CD4-positive, alpha-beta T cell treated with Interleukin-10 for 1 hour (primary cell): ENCODE measurements around the gene CBR3.
"Not testable (repeated sequence)": the region's sequence is repeated elsewhere in the genome, so short reads cannot be mapped to it uniquely, and the experiment has no call there.

Experiments used
- DNase-seq: peaks from one replicate; pipeline ENCODE4 v3.0.0-alpha.2; 2020

Gene CBR3

DNA sequence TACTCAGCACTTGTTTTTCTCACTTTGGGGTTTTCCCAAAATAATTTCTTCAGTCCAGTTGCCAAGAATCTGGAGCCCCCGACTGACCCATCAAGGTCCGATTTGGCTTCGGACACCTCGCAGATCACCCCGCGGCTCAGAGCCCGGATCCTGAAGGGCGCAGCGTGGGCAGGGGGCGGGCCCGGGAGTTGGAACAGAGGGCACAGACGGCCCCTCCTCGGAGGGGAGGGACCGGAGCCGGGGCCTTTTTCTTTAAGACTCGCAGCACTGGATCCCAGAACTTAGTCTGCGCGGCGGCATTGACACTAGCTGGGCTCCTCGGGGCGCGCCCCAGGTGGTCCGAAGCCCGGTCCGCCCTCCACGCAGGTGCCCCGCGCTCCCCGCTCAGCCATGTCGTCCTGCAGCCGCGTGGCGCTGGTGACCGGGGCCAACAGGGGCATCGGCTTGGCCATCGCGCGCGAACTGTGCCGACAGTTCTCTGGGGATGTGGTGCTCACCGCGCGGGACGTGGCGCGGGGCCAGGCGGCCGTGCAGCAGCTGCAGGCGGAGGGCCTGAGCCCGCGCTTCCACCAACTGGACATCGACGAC lies at the start of gene CBR3:
TSS of gene CBR3 (plus strand) at position 277 of the 588 bp plus-strand sequence. CDS start at position 391, 114 bp downstream.
- DNase-seq, result peak; percentile 46

DNA sequence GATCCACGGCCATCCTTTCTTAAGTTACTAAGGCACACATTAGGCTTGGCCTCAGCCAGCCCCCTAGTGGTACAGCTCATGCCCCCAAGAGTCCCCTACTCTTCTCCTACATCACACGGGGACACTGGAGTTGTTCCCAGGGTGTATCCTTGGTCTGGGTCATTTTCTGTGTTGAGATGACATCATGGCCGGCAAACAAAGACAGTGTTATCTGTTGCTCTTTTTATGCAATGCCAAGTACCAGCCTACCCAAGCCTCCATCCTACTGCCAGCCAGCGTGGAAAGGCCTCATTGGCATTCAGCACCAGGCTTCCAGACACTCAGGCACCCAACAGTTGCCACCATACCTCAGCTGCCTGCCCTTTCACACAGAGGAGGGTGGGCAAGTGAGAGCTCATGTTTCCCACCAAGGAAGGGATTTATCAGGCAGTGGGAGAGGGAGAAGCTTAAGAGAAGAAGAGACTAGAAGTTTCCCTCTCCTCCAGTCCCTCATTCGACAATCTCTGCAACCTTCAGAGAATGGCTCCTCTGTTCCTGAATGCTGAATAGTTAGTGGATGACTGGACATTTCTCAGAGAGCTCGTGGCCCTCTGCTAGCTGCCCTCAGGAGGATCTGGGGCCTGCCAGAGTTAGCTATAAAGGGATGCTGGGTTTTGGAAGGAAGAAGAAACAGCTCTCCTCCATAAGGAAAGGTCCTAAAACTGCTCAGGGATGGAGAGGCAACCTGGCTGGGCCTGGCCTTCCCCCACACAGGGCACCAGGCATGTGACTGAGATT lies 47.3 kb upstream of the CBR3 start:
- DNase-seq, result no peak

DNA sequence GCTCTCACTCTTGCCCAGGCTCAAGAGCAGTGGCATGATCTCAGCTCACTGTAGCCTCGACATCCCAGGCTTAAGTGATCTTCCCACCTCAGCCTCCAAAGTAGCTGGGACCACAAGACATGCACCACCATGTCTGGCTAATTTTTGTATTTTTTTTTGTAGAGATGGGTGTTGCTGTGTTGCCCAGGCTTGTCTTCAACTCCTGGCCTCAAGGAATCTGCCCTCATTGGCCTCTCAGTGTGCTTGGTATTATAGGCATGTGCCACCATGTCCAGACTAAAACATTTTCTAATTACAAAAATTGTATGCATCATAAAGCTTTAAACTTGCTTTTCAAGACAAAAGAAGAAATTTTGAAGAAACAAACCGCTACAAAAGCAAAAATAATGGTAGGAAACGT lies 44.9 kb upstream of the CBR3 start:
- no peak for DNase-seq

DNA sequence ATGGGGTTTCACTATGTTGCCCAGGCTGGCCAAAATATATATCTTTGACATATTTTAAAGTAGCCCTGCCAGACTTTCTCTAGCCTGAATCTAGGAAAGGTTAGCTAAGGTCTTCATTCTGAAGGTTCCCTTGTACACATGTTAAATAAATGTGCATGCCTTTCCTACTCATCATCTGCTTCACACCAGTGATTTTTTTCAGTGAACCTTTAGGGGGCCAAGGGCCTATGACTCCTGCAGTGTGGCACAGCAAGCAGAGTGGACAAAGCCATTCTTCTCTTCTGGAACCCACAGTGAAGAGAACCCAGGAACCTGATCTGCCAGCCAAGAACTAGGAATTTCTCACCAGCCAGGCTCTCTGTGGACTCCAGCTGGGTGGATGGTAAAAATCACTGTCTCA lies 42.2 kb upstream of the CBR3 start:
- DNase-seq, result no peak

DNA sequence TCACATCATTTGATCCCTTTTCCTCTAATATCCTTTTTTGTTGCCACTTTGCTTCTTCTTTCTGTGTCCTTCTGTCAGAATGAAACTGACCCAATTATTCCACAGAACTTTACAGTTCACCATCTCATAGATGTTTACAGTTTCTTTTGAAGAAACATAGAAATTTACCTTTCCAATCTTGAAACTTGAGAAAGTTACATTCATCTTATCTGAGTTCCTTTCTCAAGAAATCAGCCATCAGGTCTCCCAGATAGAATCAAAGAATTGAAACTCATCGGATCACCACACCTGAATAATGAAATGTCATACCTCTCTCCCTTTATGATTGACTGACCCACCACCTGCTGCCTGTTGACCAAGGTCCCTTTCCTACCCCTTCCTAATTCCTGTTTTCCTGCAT lies 41.4 kb upstream of the CBR3 start:
- DNase-seq, result no peak

DNA sequence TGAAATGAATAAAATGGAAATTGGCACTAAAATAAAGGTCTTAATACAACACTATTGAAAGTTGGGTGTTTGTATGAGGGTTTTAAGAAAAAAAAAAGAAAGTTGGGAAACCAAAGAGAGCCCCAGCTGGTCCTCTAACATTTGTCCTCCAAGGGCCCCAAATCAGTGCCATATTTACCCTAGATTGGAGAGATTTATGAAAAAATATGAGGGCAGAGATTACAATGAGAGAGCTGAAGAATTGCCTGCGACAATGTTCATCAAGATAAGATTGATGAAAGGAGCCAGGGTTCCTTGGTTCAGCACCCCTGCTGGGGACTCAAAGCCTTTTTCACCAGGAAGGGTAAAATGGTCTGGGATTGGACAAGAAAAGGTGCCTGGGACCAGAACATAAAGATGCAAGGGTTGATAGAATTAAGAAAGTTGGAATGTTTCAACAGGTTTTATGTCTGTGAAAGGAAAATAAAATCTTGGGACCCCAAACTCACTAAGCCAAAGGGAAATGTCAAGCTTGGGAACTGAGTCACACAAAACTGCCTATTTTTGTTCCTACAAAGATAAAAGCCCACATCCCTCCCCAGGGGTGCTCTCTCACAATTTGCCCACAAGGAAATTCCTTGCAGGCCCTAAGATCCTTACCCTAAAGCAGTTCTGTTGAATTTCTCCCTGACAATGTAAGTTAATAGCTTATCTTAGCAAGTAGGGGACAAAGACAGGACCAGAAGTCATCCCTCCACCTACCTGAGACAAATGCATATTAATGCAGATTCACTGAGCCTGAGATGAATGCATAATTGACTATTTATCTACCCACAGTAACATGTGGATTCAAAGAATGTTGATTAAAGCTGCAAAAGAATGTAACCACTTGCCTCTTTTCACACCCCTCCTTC lies 38.2 kb upstream of the CBR3 start:
- no peak for DNase-seq

DNA sequence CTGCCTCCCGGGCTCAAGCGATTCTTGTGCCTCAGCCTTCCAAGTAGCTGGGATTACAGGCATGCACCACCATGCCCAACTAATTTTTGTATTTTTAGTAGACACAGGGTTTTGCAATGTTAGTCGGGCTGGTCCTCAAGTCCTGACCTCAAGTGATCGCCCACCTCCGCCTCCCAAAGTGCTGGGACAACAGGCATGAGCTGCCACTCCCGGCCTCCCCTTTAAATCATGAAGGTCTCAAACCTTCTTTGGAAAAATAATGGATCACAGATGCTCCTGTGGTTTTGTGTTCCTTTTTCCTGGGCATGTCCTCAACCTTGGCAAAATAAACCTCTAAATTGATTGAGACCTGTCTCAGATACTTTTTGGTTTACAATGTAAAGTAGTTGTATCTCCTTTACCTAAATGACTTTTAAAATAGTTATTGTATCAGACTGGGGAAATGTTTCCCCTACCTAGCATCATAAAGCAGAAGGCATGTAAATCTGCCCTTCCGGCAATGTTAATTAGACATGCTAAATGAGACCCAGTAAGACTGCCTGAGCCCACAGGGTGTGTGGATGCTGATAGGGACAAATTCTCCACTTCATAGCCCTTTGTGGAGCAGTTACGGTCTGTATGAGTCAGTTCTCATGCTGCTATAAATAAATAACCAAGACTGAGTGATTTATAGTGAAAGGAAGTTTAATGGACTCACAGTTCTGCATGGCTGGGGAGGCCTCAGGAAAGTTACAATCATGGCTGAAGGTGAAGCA lies 37.3 kb upstream of the CBR3 start:
- DNase-seq, result no peak

DNA sequence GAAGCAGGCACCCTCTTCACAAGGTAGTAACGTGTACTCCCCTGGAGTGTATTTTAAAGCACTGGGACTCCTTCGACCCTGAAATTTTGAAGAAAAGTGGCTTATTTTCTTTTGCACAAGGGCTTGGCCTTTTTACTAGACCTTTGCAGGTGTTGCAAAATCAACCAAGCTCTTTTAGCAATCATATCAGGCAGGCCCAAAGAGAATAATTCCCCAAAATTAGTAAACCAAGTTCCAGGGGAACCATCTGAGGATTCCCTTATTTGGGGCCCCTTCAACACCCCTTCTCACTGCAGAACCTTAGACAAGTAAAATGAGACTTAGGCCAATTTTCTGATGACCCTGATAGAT lies 36.7 kb upstream of the CBR3 start:
- no peak for DNase-seq

DNA sequence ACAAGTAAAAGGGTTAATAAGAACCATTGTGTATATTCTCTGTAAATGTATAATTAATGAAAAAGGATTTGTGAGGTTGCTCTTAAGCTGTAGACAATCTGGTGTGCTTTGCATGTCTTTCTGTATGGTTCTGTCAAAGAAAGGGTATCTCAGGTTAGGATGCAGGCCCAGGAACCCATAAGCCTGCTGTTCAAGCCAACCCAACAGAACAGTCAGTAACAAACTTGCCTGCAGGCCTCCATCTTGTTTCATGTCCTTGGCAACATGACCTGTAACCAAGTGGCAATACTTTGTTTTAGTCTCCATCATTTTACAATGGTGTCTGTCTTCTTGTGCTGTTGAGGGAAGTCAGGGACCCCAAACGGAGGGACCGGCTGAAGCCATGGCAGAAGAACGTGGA lies 35.9 kb upstream of the CBR3 start:
- no peak for DNase-seq

DNA sequence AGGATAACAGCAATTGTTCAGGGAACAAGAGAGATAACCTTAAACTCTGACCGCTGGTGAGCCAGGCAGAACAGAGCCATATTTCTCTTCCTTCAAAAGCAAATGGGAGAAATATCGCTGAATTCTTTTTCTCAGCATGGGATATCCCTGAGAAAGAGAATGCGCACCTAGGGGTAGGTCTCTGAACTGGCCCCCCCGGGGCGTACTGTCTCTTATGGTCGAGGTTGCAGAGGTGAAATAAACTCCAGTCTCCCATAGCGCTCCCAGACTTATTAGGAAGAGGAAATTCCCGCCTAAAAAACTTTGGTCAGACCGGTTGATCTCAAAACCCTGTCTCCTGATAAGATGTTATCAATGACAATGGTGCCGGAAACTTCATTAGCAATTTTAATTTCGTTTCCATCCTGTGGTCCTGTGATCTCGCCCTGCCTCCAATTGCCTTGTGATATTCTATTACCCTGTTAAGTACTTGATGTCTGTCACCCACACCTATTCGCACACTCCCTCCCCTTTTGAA lies 35.1 kb upstream of the CBR3 start:
- not testable (repeated sequence) for DNase-seq

DNA sequence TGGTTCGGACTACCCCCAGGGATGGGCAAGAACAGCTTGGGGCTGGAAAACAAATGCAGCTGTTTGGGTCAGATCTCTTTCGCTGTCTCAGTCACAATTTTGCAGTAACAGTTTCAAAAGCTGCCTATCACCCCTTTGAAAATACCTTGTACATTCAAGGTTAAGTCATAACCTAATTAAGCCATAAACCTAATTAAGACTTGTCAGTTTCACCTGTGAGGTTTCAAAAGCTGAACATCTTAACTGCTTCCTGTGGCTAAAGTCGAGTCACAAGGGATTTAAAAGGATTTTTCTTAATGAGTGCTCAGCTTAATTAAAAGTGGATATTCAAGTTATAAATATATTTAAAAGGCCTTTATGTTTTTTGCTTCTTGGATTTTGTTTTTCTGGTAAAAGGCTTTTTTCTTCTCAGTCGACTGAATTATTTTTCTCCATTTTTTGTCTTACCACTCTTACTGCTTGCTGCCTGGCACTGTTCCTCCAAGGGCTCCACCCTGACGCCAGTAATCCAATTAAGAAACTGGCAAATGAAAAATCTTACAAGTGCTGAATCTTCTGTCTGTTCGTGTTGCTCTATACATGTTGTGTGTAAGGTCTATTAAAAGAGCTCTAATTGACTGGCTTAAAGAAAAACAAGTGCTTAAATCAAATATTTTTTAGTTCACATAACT lies 33.8 kb upstream of the CBR3 start:
- DNase-seq, result no peak

DNA sequence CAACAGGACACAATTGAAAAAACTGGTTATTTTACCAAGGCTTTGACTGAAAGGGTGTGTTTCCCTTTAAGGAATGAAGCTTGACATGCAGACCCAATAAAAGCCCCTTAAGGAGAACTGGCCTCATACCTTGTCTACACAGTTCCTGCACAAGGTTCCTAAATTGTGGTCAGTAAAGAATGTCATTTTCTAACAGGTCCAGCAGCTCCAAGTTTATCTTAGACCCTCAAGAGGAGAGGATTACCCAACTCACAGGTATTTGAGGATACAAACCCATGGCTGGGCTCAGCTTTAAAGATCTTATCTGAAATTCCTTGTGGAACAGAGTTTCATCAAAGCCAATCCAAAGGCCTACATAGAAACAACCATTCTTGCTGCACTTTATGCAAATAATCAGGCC lies 31.4 kb upstream of the CBR3 start:
- DNase-seq, result no peak

DNA sequence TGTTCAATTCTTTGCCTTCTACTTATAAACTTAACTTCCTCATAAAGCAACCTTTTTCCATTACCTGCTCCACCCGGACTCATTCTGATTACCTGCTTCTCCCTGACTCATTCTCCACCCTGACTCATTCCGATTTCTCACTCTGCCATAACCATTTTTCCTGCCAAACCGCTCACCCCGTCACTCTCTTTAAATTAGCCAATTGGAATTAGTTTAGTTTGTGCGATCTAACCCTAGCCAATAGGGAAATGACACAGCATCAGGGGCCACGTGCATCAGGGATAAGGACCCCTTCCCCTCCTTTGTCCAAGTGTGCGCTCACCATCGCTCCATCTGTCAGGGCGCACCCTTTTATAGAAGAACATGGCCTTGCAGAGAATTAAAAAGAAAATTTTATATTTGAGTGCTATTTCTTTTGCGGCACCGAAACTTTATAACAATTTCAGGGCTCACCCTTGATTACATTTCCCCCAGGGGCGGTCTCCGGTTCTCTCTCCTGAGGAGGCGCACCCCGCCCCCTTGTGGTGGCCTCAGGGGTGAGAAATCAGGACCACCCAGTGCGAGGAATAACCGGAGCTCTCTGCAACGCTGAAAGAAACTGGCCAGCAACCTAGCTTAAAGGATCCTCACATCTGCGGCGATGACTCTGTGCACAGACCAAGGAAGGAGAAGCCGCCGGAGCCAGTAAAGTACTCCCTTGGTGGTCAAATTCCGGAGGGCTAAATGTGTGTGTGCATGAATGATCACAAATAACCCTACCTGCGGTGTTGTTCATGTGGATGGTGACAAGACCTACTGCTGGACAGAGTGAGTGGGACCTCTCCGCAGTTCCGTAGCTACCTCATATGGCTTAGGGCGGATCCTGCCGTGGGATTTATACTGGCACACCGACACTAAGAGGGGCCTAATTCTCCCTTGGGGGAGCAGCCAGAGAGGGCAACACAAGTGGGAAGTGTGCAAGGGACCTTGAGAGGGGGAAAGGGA lies 30.3 kb upstream of the CBR3 start:
- DNase-seq, result peak; percentile 46

DNA sequence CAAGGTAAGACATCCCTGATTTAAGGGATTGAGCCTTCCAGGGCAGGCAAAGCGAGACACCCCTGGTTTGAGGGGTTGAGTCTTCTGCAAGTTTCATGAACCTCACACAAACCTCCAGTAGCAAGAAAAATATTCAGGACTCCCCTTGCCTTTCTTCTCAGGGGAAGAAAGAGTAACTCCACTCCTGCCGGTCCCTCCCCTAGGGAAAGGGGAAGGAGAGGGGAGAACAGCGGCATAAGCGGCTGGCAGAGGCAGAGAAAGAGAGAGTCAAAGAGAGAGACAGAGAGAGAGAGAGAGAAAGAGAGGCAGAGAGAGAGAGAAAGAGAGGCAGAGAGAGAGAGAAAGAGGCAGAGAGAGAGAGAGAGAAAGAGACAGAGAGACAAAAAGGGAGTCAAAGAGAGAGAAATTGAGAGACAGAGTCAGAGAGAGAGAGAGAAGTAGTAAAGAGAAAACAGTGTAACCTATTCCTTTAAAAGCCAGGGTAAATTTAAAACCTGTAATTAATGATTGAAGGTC lies 29.5 kb upstream of the CBR3 start:
- no peak for DNase-seq

DNA sequence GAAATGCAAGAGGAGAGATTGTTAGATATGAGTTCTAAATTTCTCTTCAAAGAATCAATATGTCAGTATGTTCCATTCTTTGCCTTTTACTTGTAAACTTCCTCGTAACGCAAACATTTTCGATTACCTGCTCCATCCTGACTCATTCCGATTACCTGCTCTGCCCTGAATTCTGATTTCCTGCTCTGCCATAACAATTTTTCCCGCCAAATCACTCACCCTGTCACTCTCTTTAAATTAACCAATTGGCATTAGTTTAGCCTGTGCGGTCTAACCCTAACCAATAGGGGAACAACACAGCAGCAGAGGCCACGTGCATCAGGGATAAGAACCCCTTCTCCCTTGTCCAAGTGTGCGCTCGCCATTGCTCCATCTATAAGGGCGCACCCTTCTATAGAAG lies 25.0 kb upstream of the CBR3 start:
- no peak for DNase-seq

DNA sequence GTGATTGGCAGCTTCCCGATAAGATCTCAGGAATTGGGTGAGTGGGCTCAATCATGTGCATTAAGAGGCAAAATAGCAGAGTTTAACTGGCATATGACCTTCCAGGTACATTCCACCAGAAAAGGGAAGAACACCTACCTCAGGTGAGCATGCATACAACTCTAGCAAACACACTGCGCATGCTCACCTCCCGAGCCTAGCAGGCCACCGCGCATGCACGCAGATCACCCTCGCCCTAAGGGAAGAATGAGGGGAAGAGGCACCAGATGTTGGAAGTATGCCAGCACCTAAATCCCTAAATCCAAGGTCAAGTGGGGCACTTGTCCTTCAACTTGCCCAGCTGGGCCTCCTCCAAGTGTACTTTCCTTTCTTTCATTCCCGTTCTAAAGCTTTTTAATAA lies 23.6 kb upstream of the CBR3 start:
- no peak for DNase-seq

DNA sequence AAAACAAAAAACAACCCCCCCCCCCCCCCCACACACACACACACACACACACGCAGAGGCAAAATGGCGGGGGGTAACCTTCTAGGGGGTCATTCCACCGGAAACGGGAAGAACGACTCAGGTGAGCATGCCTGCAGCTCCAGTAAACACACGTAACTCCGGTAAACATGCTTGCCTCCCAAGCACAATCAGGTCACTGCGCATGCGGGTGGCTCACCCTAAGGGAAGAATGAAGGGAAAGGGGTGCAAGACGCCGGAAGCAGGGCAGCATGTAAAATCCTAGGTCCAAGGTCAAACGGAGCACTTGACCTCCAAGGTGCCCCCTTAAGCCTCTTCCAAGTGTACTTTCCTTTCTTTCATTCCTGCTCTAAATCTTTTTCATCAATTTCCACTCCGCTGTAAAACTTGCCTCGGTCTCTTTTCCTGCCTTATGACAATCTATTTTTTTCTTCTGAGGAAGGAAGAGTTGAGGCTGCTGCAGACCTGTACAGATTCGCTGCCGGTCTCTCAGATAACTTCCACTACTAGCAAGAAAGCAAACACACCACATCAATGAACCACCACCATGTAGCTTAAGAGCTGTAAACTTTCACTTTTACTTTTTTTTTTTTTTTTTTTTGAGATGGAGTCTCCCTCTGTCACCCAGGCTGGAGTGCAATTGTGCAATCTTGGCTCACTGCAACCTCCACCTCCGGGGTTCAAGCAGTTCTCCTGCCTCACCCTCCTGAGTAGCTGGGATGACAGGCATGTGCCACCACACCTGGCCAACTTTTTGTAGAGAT lies 21.0 kb upstream of the CBR3 start:
- DNase-seq, result peak; percentile 68

DNA sequence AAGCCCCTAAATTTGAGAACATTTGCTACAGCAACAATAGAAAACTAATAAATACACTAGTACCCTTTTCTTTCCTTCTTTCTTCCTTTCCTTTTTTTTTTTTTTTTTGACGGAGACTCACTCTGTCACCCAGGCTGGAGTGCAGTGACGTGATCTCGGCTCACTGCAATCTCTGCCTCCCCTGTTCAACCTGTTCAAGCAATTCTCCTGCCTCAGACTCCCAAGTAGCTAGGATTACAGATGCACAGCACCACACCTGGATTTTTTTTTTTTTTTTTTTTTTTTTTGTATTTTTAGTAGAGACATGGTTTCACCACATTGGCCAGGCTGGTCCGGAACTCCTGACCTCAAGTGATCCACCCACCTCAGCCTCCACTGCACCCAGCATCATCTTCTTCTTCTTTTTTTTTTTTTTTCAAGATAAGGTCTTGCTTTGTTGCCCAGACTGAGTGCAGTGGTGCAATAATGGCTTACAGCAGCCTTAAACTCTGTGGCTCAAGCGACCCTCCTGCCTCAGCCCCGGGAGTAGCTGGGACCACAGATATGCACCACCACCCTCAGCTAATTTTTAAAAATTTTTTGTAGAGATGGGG lies 19.6 kb upstream of the CBR3 start:
- no peak for DNase-seq

DNA sequence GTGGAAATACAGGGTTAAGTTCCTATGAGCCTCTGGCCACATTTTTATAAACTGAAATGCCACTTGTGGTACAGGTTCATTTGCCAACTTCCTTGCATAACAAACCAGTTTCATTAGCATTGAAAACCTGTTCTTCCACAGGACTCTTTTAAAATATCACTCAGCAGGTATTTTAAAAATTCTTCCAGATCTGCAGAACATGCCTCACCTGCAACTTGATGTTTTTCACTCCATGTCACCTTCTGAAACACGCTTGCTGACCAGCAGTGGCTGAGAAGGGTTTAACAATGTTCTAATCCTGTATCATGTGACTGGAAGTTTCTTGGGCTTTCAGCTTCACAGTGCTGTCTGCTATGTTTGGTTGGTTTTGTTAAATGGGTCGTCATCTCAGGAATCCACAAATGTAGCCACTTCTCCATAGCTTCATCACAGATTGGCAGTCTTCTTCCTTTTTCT lies 17.6 kb upstream of the CBR3 start:
- no peak for DNase-seq
